Skeletal muscle cell (primary cell): ENCODE measurements around the gene NPS.

Experiments used
- DNase-seq: peaks from one replicate; pipeline ENCODE4 v3.0.0-alpha.2; 2010; ENCODE audit warnings: low read depth
- H3K4me3 ChIP-seq: 2 replicates; pipeline ENCODE4 v1.5.1; 2011; ENCODE audit warnings: low read depth, mild to moderate bottlenecking, control low read depth, low read length, moderate library complexity

Gene NPS

GRCh38 chr10:127592586-127592985, 43.5 kb downstream of the NPS start:
- DNase-seq, result no peak
- no peak overlapping the region for H3K4me3 ChIP-seq

- no peak for DNase-seq
- H3K4me3 ChIP-seq, result no peak overlapping the region
Measured at GRCh38 chr10:127600479-127600878, 51.4 kb downstream of the NPS start.
